OCI-LY7 (cell line): ENCODE data around the gene SFRP4. TPM values are rescaled to one million over a fixed set of nuclear protein-coding genes. Genes with fewer than 3 reads are reported as not detected.

Experiments
- BruUV-seq: library from RNA; stranded (reverse); fragments of 400-500 nt; replicated peaks from 2 replicates; lab custom pipeline; 2021; lab: Mats Ljungman, UMichigan
- CTCF ChIA-PET: fragments of 300-600 bp; sonication (Branson Sonifier 250); formaldehyde crosslinking; loops from one replicate; lab custom pipeline; 2022; ENCODE audit warnings: antibody characterized with exemption; ENCODE audit not compliant: unreplicated experiment; lab: Charles Lee
- POLR2A ChIA-PET: fragments of 300-600 bp; sonication (Branson Sonifier 250); formaldehyde crosslinking; loops from one replicate; lab custom pipeline; 2022; ENCODE audit warnings: antibody characterized with exemption; lab: Charles Lee
- DNase-seq: peaks from one replicate; pipeline ENCODE4 v3.0.0-alpha.2; 2015; ENCODE audit warnings: low spot score
- H2AFZ ChIP-seq: fragments of 200-600 bp; sonication (generic), shearing (Covaris generic); 2 replicates; pipeline ENCODE4 v1.6.1; 2014; ENCODE audit warnings: mild to moderate bottlenecking, antibody characterized with exemption, low read length, moderate library complexity
- H3K27ac ChIP-seq: fragments of 200-600 bp; sonication (generic); 2 replicates; pipeline ENCODE4 v1.5.1; 2014; ENCODE audit warnings: mixed run types, low read depth, mild to moderate bottlenecking, moderate library complexity, low read length, inconsistent platforms; ENCODE audit not compliant: poor library complexity, severe bottlenecking
- H3K36me3 ChIP-seq: fragments of 200-600 bp; sonication (generic); 2 replicates; pipeline ENCODE4 v1.6.1; 2014; ENCODE audit warnings: mild to moderate bottlenecking, antibody characterized with exemption, low read length, moderate library complexity, mixed read lengths; ENCODE audit not compliant: insufficient read depth
- H3K4me1 ChIP-seq: fragments of 200-600 bp; sonication (generic); 2 replicates; pipeline ENCODE4 v1.5.1; 2014; ENCODE audit warnings: mild to moderate bottlenecking, low read length; ENCODE audit not compliant: insufficient read depth, poor library complexity, severe bottlenecking
- H3K4me2 ChIP-seq: fragments of 200-600 bp; sonication (generic); 2 replicates; pipeline ENCODE4 v1.6.1; 2014; ENCODE audit warnings: mild to moderate bottlenecking, low read length
- H3K4me3 ChIP-seq: fragments of 200-600 bp; sonication (generic); 2 replicates; pipeline ENCODE4 v1.5.1; 2014; ENCODE audit warnings: mild to moderate bottlenecking, low read depth, low read length; ENCODE audit not compliant: poor library complexity, severe bottlenecking
- H3K79me2 ChIP-seq: fragments of 200-600 bp; sonication (generic); 2 replicates; pipeline ENCODE4 v1.6.1; 2016; ENCODE audit warnings: low read depth, mild to moderate bottlenecking, low read length, moderate library complexity, mixed read lengths; ENCODE audit not compliant: insufficient read depth
- H3K9me2 ChIP-seq: fragments of 200-600 bp; sonication (generic); 2 replicates; pipeline ENCODE4 v1.6.1; 2016; ENCODE audit warnings: mild to moderate bottlenecking, low read length, mixed read lengths; ENCODE audit not compliant: insufficient read depth
- H3K9me3 ChIP-seq: fragments of 200-600 bp; sonication (generic); 2 replicates; pipeline ENCODE4 v1.6.1; 2014; ENCODE audit warnings: mild to moderate bottlenecking, mixed run types, low read length, mixed read lengths
- H4K20me1 ChIP-seq: fragments of 200-600 bp; sonication (generic); 2 replicates; pipeline ENCODE4 v1.6.1; 2014; ENCODE audit warnings: mild to moderate bottlenecking, antibody characterized with exemption, low read length, moderate library complexity, mixed read lengths; ENCODE audit not compliant: insufficient read depth
- CTCF ChIP-seq: fragments of 200-600 bp; sonication (generic); conservative IDR thresholded peaks from 2 replicates; pipeline ENCODE4 v1.5.1; 2014; ENCODE audit warnings: mild to moderate bottlenecking, antibody characterized with exemption, low read length, moderate library complexity, mixed read lengths
- EZH2phosphoT487 ChIP-seq: fragments of 200-600 bp; sonication (generic); IDR thresholded peaks from 2 replicates; pipeline ENCODE4 v1.6.1; 2018; ENCODE audit warnings: low read depth, borderline replicate concordance, mild to moderate bottlenecking, mixed run types, antibody characterized with exemption, low read length, moderate library complexity, mixed read lengths
- intact Hi-C: fragments of 100-400 bp; cut with micrococcal nuclease; formaldehyde crosslinking; loops from one replicate; pipeline ENCODE4 v1.10.0; 2022; ENCODE audit not compliant: unreplicated experiment
- total RNA-seq, 2 experiments: library from RNA; depleted of rRNA in 1 of 2; stranded (reverse); fragments of >200 nt in 1 of 2; shearing (Covaris generic) in 1 of 2; gene quantifications; 2 replicates each; pipeline ENCODE4 v1.2.3, GENCODE V29; 2014 to 2022

The SFRP4 gene
- total RNA-seq, 2 experiments from 2014 or later: not detected

GRCh38 chr7:37901236-37901827 is 15.3 kb downstream of the SFRP4 start:
- TF ChIP-seq EZH2phosphoT487: no peak
- peak; percentile 80 for TF ChIP-seq CTCF
- Histone ChIP-seq H3K9me2 (no peaks in the 10 kb centered on the region), H3K4me2 (no peak overlapping the region), H4K20me1 (no peaks in the 10 kb centered on the region), H3K27ac (no peak overlapping the region), H3K4me1 (no peaks in the 10 kb centered on the region), H3K79me2 (no peaks in the 10 kb centered on the region), H3K9me3 (no peaks in the 10 kb centered on the region), H3K36me3 (no peaks in the 10 kb centered on the region), H3K4me3 (no peak overlapping the region), H2AFZ (no peak overlapping the region)
- no TSS peak for BruUV-seq
- DNase-seq: peak; percentile 39
- POLR2A ChIA-PET: interaction anchor here (0.7 kb wide), 1 partner anchor 202 kb away, joined by 6 read pairs; no protein-coding TSS in a partner anchor
- CTCF ChIA-PET: interaction anchor here (1.0 kb wide), 1 partner anchor 8 kb away, joined by 3 read pairs; no protein-coding TSS in a partner anchor
- intact Hi-C loops: no loop called here

GRCh38 chr7:37899712-37900247 is 16.8 kb downstream of the SFRP4 start:
- Histone ChIP-seq H3K4me3 (no peak overlapping the region), H3K4me2 (no peak overlapping the region), H3K79me2 (no peaks in the 10 kb centered on the region), H3K27ac (no peak overlapping the region), H2AFZ (no peak overlapping the region), H3K36me3 (no peaks in the 10 kb centered on the region), H3K9me3 (no peaks in the 10 kb centered on the region), H3K4me1 (no peaks in the 10 kb centered on the region), H4K20me1 (no peaks in the 10 kb centered on the region), H3K9me2 (no peaks in the 10 kb centered on the region)
- intact Hi-C loops: no loop called here
- BruUV-seq: no TSS peak
- ChIA-PET CTCF (no interaction called here), POLR2A (no interaction called here)
- TF ChIP-seq EZH2phosphoT487 (no peak), CTCF (no peak)
- DNase-seq: no peak

- no peaks in the 10 kb centered on the region for H3K9me2 ChIP-seq
- no peaks in the 10 kb centered on the region for H3K79me2 ChIP-seq
- no peaks in the 10 kb centered on the region for H3K9me3 ChIP-seq
- no peaks in the 10 kb centered on the region for H4K20me1 ChIP-seq
- H2AFZ ChIP-seq: no peak overlapping the region
- POLR2A ChIA-PET: no interaction called here
- intact Hi-C loops: no loop called here
- no peak overlapping the region for H3K27ac ChIP-seq
- no TSS peak for BruUV-seq
- DNase-seq: no peak
- no peak overlapping the region for H3K4me3 ChIP-seq
- no peak overlapping the region for H3K4me2 ChIP-seq
- CTCF ChIA-PET: no interaction called here
- TF ChIP-seq EZH2phosphoT487 (no peak), CTCF (no peak)
- H3K36me3 ChIP-seq: no peaks in the 10 kb centered on the region
- no peaks in the 10 kb centered on the region for H3K4me1 ChIP-seq
Observed at GRCh38 chr7:37894671-37895070, 21.9 kb downstream of the SFRP4 start.
